Astrocyte of the cerebellum (primary cell): ENCODE measurements around the gene NT5C.
"Not testable (repeated sequence)": the region's sequence is repeated elsewhere in the genome, so short reads cannot be mapped to it uniquely, and the experiment has no call there.

Source experiments
- DNase-seq: peaks from one replicate; pipeline ENCODE4 v3.0.0-alpha.2; 2011; ENCODE audit warnings: low read depth
- H3K4me3 ChIP-seq: 2 replicates; pipeline ENCODE4 v1.5.1; 2011; ENCODE audit warnings: mild to moderate bottlenecking, low read depth, low read length, moderate library complexity
- CTCF ChIP-seq: IDR thresholded peaks from 2 replicates; pipeline ENCODE4 v1.5.1; 2012; ENCODE audit warnings: low read length, low read depth, moderate library complexity, mild to moderate bottlenecking; ENCODE audit errors: missing control alignments
- in situ Hi-C: cut with HindIII; loops from 2 replicates; pipeline ENCODE4 v1.10.0; 2017; ENCODE audit warnings: low sequenced_read_pairs

NT5C gene

DNA sequence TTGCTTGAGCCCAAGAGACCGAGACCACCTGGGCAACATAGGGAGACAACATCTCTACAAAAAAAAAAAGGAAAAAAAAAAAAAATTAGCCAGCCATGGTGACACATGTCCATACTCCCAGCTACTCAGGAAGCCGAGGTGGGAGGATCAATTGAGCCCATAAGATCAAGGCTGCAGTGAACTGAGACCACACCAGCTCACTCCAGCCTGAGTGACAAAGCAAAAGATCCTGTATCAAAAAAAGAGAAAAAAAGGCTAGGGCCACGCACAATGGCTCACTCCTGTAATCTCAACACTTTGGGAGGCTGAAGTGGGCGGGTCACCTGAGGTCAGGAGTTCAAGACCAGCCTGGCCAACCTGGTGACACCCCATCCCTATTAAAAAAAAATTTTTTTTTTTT is 37.5 kb upstream of the NT5C start:
- DNase-seq: no peak
- in situ Hi-C loops: no loop called here
- no peak for TF ChIP-seq CTCF
- H3K4me3 ChIP-seq: no peak overlapping the region

DNA sequence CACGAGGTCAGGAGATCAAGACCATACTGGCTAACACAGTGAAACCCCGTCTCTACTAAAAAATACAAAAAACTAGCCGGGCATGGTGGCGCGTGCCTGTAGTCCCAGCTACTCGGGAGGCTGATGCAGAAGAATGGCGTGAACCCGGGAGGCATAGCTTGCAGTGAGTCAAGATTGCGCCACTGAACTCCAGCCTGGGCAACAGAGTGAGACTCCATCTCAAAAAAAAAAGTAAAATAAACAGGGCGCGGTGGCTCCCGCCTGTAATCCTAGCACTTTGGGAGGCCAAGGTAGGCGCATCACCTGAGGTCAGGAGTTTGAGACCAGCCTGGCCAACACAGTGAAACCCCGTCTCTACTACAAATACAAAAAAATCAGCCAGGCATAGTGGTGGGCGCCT is 33.1 kb upstream of the NT5C start:
- DNase-seq, H3K4me3 ChIP-seq, in situ Hi-C loops: not testable (repeated sequence)

DNA sequence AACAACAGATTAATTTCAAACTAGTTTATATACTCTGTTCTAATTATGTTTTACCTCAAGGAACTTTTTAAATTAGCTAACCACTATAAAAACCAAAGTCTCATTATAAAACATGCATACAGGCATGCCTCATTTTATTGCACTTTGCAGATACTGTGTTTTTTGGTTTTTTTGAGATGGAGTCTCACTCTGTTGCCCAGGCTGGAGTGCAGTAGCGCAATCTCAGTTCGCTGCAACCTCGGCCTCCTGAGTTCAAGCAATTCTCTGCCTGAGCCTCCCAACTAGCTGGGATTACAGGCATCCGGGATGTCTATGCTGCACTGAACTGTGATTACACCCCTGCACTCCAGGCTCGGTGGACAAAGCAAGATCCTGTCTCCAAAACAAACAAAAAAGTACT is 31.5 kb upstream of the NT5C start:
- DNase-seq: no peak
- no peak for TF ChIP-seq CTCF
- H3K4me3 ChIP-seq: no peak overlapping the region
- in situ Hi-C loops: no loop called here

GRCh38 chr17:75160211-75160610 is 28.7 kb upstream of the NT5C start:
- TF ChIP-seq CTCF: no peak
- in situ Hi-C loops: no loop called here
- H3K4me3 ChIP-seq: no peak overlapping the region
- DNase-seq: no peak

GRCh38 chr17:75159196-75160031 is 27.9 kb upstream of the NT5C start:
- no peak for TF ChIP-seq CTCF
- no peak for DNase-seq
- in situ Hi-C loops: no loop called here
- no peak overlapping the region for H3K4me3 ChIP-seq

GRCh38 chr17:75158480-75158879 is 26.9 kb upstream of the NT5C start:
- DNase-seq, in situ Hi-C loops, H3K4me3 ChIP-seq: not testable (repeated sequence)

DNA sequence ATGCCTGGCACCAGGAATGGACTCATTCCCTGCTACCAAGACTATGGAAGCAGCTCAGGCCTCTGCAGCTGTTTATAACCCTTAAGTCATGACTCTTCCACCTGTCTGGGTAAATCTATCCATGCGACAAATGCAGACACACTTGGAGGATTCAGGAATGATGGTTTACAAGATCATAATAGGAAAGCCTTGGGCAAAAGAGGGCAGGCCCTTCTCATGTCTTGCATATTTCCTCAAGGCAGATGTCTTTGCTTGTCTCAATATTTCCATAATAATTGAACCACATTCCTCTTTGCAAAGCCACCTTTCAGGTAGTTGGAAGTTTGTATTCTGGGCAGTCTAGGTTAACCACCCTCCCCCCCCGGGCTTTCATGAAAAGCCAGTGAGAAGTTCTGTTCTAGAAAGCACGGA is 23.7 kb upstream of the NT5C start:
- DNase-seq: no peak
- TF ChIP-seq CTCF: no peak
- in situ Hi-C loops: no loop called here
- no peak overlapping the region for H3K4me3 ChIP-seq
